HUES6 (cell line): ENCODE measurements around the gene KRT33B.

ENCODE experiments used
- H3K27ac ChIP-seq: 2 replicates; pipeline ENCODE4 v1.7.0; 2013; ENCODE audit warnings: low read depth, mild to moderate bottlenecking, low read length, inconsistent platforms
- H3K27me3 ChIP-seq: 2 replicates; pipeline ENCODE4 v1.6.1; 2013; ENCODE audit warnings: low read length; ENCODE audit not compliant: control insufficient read depth, insufficient read depth
- H3K36me3 ChIP-seq: 2 replicates; pipeline ENCODE4 v1.6.1; 2013; ENCODE audit warnings: low read length; ENCODE audit not compliant: control insufficient read depth, insufficient read depth
- H3K4me1 ChIP-seq: 2 replicates; pipeline ENCODE4 v1.6.1; 2013; ENCODE audit warnings: low read length; ENCODE audit not compliant: control insufficient read depth, insufficient read depth
- H3K4me3 ChIP-seq: 2 replicates; pipeline ENCODE4 v1.5.1; 2013; ENCODE audit warnings: low read depth, low read length
- H3K9ac ChIP-seq: one replicate; pipeline ENCODE4 v1.6.1; 2013; ENCODE audit warnings: mild to moderate bottlenecking, low read length
- H3K9me3 ChIP-seq: 2 replicates; pipeline ENCODE4 v1.6.1; 2013; ENCODE audit warnings: low read depth, low read length; ENCODE audit not compliant: control insufficient read depth, insufficient read depth

The KRT33B gene

DNA sequence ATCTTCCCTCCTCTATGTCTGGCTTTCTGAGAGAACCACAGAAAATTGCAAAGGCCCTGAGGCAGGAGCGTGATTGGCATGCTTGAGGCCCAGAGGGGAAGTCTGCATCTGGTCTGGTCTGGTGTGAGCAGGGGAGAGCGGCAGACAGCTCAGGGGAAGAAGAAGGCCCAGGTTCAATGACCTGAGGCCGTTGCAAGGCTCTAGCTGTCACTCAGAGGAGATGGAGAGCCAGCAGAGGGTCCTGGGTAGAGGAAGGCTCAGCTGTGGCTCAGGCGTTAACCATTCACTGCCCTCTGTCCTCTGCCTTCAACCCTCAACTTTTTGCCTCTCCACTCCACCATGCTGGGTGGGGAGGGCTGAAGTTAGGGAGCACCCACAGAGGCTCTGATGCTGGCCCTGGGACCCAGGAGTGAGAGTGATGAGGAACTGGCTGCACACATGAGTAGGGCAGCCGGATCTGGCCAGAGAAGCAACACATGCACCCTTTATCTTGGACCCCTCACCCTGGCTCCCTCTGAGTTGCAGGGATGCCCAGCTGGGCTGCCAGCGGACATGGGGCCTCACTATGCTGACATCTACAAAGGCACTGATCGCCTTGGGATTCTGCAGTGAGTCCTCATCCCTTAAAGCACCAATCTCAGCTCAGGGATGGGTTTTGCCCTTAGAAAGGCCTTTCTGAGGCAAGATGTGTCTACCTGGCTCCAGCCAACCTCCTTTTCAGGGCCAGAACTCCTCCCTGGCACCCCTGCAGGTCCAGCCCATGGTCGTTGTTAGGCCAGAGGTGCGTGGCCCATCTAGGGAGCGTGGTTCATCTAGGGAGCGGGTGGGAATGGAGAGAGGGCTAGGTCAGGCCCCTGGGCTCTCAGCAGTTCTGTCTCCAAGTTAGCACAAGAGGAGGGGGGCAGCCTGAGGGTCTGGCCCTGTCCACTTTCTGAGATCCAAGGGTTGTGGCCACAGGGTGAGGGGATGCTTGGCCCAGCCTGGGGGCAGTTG is 46.4 kb downstream of the KRT33B start:
- no peaks in the 10 kb centered on the region for H3K27me3 ChIP-seq
- H3K9ac ChIP-seq, result no peak overlapping the region
- no peak overlapping the region for H3K27ac ChIP-seq
- H3K36me3 ChIP-seq, result no peaks in the 10 kb centered on the region
- no peaks in the 10 kb centered on the region for H3K4me1 ChIP-seq
- peaks cover 7% of the 10 kb centered on the region; the same call in 1 of the 2 replicates for H3K9me3 ChIP-seq
- H3K4me3 ChIP-seq, result no peak overlapping the region

DNA sequence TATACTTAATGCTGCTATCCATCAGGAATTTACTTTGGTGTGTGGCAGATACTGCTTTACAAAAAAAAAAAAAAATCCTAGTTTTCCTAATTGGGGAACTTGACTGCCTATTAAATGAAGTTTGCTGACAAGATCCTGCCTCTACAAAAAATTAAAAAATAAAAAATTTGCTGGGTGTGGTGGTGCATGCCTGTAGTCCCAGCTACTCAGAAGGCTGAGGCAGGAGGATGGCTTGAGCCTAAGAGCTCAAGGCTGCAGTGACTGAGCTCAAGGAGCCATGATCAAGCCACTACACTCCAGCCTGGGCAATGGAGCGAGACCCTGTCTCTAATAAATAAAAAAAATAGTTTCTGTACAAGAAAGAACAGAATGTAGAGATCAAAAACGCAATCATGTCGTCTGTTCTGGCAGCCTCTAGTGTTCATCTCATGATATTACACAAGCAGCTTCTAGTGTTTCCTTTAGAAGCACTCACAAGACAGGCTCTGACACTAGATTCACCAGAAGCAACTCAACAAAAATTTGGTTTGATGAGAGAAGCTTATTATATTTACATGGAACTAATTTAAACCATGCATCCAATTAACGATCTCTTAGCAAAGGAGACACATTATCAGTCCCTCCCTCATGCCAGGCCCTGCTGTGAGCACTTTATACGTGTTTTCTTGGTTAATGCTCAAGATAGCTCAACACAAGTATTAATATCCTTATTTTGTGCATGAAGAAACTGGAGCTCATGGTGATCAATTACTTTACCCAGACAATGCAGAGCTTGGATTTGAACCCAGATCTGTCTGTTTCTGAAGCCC is 47.3 kb downstream of the KRT33B start:
- no peak overlapping the region for H3K27ac ChIP-seq
- peaks cover 7% of the 10 kb centered on the region; the same call in 1 of the 2 replicates for H3K9me3 ChIP-seq
- H3K27me3 ChIP-seq, result no peaks in the 10 kb centered on the region
- no peaks in the 10 kb centered on the region for H3K4me1 ChIP-seq
- no peak overlapping the region for H3K9ac ChIP-seq
- no peaks in the 10 kb centered on the region for H3K36me3 ChIP-seq
- H3K4me3 ChIP-seq, result no peak overlapping the region

DNA sequence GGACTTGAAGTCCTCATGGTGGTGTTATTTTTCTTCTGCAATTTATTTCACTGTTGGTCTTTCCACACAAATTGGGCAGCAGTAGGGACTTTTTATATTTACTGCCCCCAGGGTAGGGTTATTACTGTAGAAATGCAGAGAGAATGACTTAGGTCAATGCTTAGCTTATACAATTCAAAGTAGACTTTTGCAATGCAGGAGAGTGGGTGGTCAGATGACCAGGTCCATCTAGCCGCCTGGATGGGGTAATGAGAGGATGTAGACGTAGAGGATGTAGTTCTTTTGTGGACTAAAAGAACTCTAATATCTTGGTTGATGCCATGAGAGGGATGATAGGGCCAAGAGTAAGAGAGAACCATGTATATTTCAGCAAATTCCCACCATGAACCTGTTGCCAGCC is 51.4 kb downstream of the KRT33B start:
- H3K36me3 ChIP-seq, result no peaks in the 10 kb centered on the region
- H3K27ac ChIP-seq, result no peak overlapping the region
- H3K9ac ChIP-seq, result no peak overlapping the region
- H3K4me3 ChIP-seq, result no peak overlapping the region
- no peaks in the 10 kb centered on the region for H3K4me1 ChIP-seq
- no peaks in the 10 kb centered on the region for H3K27me3 ChIP-seq
- peaks cover 7% of the 10 kb centered on the region; the same call in 1 of the 2 replicates for H3K9me3 ChIP-seq

DNA sequence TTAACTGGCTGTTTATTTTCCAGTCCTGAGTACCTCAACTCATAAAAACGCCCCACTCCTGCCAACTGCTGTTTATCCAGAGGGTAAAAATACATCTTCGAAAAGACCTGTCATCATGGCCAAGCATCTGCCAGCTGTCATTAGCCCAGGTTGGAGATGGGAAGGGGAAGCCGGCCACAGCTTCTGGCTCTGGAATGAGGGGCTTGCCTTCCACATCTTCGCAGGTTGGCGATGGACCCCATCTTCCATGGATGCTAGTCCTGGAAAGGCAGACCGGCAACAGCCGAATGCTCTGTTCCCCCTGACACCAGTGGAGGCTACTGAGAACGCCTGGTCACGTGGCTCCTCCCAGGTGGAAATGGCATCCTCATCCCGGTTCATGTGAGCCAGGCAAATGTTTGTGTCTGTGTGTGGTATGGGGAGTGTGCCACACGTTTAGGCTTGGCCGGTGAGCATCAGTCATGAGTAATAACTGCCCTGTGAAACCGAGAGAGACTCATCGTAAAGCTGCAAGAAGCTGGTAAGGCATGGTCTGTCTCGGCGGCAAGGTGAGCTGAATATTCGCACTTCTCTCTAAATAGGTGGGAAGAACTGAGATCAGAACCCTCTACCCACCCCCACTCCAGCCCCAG is 53.7 kb downstream of the KRT33B start:
- Histone ChIP-seq H3K27ac (no peak overlapping the region), H3K4me3 (no peak overlapping the region), H3K27me3 (no peaks in the 10 kb centered on the region)

DNA sequence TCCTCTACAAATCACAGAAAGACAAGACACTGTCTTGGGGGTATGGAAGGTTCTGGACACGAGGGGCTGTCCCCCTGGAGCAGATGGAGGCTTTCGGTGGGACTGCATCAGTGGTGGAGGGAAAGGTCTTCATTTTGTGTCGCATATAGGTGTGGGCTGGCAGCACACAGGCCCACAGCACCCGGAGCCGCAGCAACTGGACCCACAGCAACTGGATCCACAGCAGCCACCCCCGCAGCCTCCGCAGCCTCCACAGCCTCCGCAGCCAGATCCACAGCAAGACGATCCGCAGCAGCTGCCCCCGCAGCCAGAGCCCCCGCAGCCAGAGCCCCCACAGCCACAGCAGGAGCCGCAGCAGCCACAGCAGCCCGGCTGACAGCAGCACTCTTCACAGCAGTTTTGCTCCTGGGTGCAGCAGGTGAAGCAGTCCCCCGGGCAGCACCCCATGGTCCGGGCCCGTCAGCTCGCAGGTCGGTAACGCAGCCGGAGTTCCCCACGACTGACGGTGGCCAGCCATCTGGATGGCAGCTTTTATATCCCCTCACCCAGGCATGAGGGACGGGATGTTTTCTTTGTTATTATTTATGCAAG is 54.3 kb downstream of the KRT33B start, which contains the start of gene KRTAP17-1:
TSS of gene KRTAP17-1 (minus strand) at position 507 of the 591 bp plus-strand sequence. CDS start at position 447, 60 bp downstream.
- Histone ChIP-seq H3K9me3 (peaks cover 4% of the 10 kb centered on the region; the same call in 1 of the 2 replicates), H3K4me1 (no peaks in the 10 kb centered on the region), H3K27ac (no peak within 1 kb of the TSS), H3K36me3 (no peaks in the 10 kb centered on the region), H3K4me3 (no peak within 1 kb of the TSS), H3K9ac (no peak within 1 kb of the TSS), H3K27me3 (no peaks in the 10 kb centered on the region)

More for the DNA sequence above, 53.7 kb downstream of the KRT33B start:
- peaks cover 7% of the 10 kb centered on the region; the same call in 1 of the 2 replicates for H3K9me3 ChIP-seq
- H3K36me3 ChIP-seq, result no peaks in the 10 kb centered on the region
- H3K9ac ChIP-seq, result no peak overlapping the region
- H3K4me1 ChIP-seq, result no peaks in the 10 kb centered on the region
